ENCODE data around the gene GARIN5A.

The GARIN5A gene

DNA sequence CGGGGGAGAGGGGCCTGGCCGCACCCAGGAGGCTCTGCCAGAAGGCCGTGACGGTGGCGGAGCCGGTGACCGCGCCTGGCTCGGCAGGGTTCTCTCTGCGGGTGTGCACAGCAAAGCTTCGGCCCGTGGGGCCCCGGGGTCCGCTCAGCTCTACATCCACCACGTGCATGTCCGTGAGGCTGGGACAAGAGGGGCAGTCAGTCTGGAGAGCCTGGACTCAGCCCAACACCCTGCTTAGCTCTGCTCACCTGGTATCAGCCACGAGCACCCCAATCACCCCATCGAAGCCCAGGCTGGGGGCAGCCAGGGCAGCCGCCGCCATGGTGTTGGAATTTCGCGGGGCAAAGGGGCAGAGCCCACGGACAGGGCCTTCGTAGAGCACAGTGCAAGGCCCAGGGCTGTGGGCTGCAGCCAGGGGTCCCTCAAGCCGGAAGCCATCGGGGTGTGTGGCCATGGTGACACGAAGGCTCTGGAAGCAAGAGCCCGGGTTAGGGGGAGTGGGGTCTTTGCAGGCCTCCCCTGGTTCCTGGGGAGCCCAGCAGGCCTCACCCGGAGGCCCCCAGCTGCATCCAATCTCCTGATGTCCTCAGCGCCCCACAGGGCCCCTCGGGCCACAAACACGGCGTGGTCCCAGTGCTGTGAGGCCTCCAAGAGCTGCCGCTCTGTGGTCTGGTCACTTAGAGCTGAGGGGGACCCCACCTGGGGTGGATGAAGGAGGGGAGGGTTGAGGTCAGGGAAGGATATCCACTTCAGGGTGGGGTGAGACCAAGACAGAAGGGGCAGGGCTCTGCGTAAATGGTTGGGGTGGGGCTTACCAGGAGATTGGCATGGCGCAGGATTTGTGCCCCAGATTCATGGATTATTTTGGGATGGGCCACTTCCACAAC, 35.7 kb upstream of the GARIN5A start:
- Mint-ChIP-seq H3K27ac (peak overlapping the region; percentile 96), H3K36me3 (peaks cover 52% of the 10 kb centered on the region), H3K4me1 (peaks cover 41% of the 10 kb centered on the region), H3K9me3 (no peaks in the 10 kb centered on the region), H3K4me3 (peak overlapping the region; percentile 83)
- DNase-seq (ENCODE audit: low spot score in 2 of 2), result no peak
- no peak for ATAC-seq

DNA sequence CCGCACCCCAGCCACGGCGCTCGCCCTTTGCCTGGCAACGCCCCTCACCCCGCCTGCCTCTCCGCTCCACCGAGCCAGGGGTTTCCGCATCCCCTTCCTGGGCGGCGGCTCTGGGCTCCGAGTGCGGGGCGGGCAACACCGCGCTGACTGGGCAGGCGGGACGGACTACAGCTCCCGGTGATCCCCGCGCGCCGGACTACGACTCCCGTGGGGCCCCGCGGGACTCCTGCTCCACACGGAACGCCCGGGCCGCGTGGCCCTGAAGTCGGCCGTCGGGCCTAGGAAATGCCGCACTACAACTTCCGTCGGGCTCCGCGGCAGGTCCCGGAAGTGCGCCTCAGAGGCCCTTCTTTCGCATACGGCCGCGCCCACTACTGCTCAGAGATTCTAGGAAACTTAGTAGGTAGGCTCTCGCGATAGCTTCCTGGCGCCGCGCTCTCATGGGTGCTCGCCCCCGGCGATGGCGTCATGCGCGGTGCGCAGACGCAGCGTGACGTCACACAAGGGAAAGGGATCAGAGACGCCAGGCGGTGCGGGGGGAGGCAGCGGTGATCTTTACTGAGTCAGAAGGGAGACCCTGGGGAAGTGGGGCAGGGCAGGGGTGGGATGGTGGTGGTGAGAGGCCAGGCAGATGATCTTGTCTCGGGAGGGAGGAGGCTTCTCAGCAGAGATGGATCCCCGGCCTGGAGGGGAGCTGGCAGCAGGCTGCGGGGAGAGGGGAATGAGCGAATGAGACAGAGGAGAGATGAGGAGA, 34.6 kb upstream of the GARIN5A start, which contains the start of gene JOSD2:
JOSD2 (minus strand) TSS at position 123 of the 754 bp plus-strand sequence. CDS start 760 bp downstream, outside the sequence.
- Mint-ChIP-seq H3K9me3 (no peaks in the 10 kb centered on the region), H3K4me3 (peak within 1 kb of the TSS; percentile 83), H3K27ac (peak within 1 kb of the TSS; percentile 96), H3K4me1 (peaks cover 47% of the 10 kb centered on the region), H3K36me3 (peaks cover 60% of the 10 kb centered on the region)
- DNase-seq (ENCODE audit: low spot score in 2 of 2) (peak; percentile 90 to 96), ATAC-seq (peak; percentile 92)

DNA sequence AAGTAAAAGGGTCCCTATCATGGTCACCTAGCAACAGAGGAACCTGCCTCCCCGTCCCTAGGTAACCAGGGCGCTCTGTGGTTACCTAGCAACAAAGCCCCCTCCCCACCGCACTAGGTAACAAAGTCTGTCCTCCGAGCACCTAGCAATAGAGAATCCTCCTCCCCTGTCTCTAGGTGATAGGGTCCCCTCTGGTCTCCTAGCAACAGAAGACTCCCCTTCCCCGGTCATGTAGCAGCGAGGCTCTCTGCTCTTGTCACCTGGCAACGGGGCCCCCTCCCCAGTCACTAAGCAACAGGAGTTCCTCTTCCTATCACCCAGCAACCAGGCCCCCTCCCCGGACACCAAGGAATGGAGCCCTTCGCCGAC, 34.0 kb upstream of the GARIN5A start:
- DNase-seq (ENCODE audit: low spot score in 2 of 2) (no peak), ATAC-seq (no peak)
- peaks cover 47% of the 10 kb centered on the region for H3K4me1 Mint-ChIP-seq
- peaks cover 60% of the 10 kb centered on the region for H3K36me3 Mint-ChIP-seq
- peak overlapping the region; percentile 96 for H3K27ac Mint-ChIP-seq
- H3K4me3 Mint-ChIP-seq, result peak overlapping the region; percentile 83
- no peaks in the 10 kb centered on the region for H3K9me3 Mint-ChIP-seq

DNA sequence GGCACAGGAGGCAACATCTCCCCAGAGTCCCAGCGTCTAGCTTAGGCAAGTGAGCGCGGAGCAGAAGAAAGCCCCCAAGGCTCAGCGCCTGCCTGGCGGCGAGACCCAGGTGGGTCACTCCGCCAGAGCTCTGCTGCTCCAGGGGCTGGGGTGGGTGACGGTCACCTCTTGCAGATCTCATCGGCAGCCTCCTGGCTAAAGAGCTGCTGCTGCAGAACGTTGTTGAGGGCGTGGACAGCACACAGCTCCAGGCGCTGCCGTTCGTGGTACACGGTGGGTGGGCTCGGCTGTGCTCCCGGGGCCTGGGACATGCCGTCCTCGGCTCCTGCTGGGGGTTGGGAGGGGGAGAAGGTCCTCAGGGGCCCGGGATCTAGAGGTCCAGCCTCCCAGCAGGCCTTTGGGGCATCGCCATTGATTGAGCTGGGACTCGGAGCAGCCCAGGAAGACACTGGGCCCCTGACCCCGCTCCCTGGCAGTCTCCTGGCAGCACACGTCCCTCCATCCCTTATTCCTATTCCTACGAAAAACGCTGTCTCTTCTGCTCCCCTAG, 33.5 kb upstream of the GARIN5A start:
- H3K36me3 Mint-ChIP-seq, result peaks cover 60% of the 10 kb centered on the region
- H3K4me1 Mint-ChIP-seq, result peaks cover 47% of the 10 kb centered on the region
- DNase-seq (ENCODE audit: low spot score in 2 of 2) (no peak), ATAC-seq (no peak)
- peak overlapping the region; percentile 96 for H3K27ac Mint-ChIP-seq
- no peaks in the 10 kb centered on the region for H3K9me3 Mint-ChIP-seq
- H3K4me3 Mint-ChIP-seq, result peak overlapping the region; percentile 83

DNA sequence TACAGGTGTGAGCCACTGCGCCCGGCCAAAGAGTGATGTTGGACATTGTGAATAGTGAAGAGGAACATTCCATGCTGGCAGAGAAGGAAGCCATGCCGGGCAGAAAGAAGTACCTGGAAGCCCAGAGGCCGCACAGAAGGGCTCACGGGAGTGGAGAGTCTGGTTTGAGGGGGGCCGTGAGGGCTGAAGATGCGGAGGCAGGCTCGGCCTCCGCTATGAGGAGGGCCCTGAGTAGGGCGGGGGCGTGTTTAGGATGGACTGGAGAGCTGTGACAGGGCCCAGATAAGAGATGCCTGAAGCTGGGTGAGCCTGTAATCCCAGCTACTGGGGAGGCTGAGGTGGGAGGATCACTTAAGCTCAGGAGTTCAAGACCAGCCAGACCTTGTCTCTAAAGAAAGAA, 32.7 kb upstream of the GARIN5A start:
- Mint-ChIP-seq H3K27ac (no peak overlapping the region), H3K4me3 (peak overlapping the region; percentile 83), H3K4me1 (peaks cover 47% of the 10 kb centered on the region), H3K36me3 (peaks cover 57% of the 10 kb centered on the region), H3K9me3 (no peaks in the 10 kb centered on the region)
- no peak for ATAC-seq
- no peak for DNase-seq (ENCODE audit: low spot score in 2 of 2)

DNA sequence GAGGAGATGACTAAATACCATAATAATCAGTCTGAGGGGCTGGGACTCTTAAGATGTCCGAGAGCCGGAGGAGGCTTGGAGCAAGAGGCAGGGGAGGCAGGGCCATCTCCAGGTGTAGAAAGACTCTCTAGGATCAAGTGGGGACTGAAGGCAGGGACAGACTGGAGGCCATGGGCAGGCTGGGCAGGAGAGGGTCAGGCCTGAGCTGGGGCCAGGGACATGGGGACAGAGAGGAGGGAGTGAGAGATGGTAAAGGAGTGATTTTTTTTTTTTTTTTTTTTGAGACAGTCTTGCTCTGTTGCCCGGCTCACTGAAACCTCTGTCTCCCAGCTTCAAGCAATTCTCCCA, 32.2 kb upstream of the GARIN5A start:
- no peaks in the 10 kb centered on the region for H3K9me3 Mint-ChIP-seq
- peaks cover 47% of the 10 kb centered on the region for H3K4me1 Mint-ChIP-seq
- H3K4me3 Mint-ChIP-seq, result peak overlapping the region; percentile 83
- peaks cover 56% of the 10 kb centered on the region for H3K36me3 Mint-ChIP-seq
- H3K27ac Mint-ChIP-seq, result peak overlapping the region; percentile 63
- DNase-seq (ENCODE audit: low spot score in 2 of 2) (no peak), ATAC-seq (no peak)

DNA sequence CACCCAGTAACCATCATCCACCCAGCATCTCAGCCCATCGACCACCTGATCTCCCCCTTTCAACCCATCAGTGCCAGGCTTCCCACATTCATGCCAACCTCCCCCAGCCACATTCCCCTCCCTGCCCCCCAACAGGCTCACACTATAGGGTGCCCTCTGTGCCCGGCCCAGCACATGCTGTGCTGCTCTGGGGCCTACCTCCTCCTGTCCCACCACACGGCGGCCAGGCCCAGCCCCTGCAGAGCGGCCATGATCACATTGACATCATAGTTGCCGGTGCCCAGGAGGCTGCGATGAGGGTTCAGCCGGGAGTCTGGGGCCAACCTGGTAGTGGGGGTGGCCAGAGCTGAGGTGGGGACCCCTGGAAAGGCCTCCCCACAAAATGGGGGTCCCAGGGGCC, 30.7 kb upstream of the GARIN5A start:
- peaks cover 42% of the 10 kb centered on the region for H3K4me1 Mint-ChIP-seq
- ATAC-seq (no peak), DNase-seq (ENCODE audit: low spot score in 2 of 2) (no peak)
- no peak overlapping the region for H3K4me3 Mint-ChIP-seq
- peaks cover 46% of the 10 kb centered on the region for H3K36me3 Mint-ChIP-seq
- H3K27ac Mint-ChIP-seq, result peak overlapping the region; percentile 63
- H3K9me3 Mint-ChIP-seq, result no peaks in the 10 kb centered on the region

DNA sequence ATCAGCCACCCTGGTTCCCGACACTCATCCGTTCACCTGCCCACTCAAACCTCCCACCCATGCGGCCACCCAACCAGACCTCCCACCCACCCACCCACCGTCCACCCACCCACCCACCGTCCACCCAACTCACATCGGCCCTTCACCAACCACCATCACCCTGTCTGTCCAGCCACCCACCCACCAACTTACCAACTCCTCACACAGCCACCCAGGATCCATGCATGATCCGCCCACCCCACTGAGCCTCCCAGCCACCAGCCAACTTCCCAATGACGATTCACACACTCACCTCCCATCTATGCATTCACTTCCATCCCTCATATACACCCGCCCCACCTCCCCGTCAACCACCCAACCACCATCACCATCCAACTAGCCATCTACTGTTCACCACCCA, 30.1 kb upstream of the GARIN5A start:
- no peak for ATAC-seq
- Mint-ChIP-seq H3K4me1 (peaks cover 38% of the 10 kb centered on the region), H3K9me3 (no peaks in the 10 kb centered on the region)

DNA sequence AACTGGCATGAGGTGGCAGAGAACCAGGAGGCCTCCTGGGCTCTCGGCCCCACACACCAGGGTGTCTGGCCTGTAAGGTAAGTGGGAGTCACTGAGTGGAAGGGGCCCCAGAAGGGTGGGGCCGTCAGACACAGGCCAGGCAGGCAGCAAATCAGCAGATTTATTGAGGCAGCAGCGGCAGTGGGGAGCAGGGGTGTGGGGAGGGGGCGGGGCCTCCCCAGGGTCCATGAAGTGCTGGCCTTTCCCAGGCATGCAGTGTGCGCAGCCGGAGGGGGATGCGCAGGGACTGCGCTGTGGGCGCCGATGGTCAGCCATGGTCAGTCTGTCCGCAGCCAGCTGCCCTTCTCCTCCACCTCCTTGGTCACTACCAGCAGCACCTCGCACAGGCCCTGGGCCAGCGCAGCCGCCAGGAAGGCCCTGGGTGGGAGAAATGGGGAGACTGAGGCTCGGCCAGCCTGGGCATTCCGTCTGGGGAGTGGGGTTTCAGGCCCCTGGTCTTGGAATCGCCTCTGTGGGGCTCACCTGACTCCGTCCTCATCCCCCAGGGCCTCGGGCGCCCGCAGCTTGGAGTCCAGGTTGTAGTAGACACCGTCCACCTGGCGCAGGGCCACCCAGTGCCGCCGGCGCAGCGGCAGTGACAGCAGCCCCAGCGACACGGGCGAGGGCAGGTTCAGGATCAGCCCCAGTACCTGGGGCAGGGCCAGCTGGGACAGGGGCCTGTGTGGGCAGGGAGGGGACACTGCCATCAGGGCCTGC, 29.4 kb upstream of the GARIN5A start:
- Mint-ChIP-seq H3K4me1 (peaks cover 32% of the 10 kb centered on the region), H3K27ac (no peak overlapping the region), H3K4me3 (no peak overlapping the region), H3K9me3 (no peaks in the 10 kb centered on the region), H3K36me3 (peaks cover 36% of the 10 kb centered on the region)
- no peak for ATAC-seq
- DNase-seq (ENCODE audit: low spot score in 2 of 2), result no peak

More for the DNA sequence above, 30.1 kb upstream of the GARIN5A start:
- no peak for DNase-seq (ENCODE audit: low spot score in 2 of 2)
- H3K27ac Mint-ChIP-seq, result no peak overlapping the region
- peaks cover 43% of the 10 kb centered on the region for H3K36me3 Mint-ChIP-seq
- no peak overlapping the region for H3K4me3 Mint-ChIP-seq

DNA sequence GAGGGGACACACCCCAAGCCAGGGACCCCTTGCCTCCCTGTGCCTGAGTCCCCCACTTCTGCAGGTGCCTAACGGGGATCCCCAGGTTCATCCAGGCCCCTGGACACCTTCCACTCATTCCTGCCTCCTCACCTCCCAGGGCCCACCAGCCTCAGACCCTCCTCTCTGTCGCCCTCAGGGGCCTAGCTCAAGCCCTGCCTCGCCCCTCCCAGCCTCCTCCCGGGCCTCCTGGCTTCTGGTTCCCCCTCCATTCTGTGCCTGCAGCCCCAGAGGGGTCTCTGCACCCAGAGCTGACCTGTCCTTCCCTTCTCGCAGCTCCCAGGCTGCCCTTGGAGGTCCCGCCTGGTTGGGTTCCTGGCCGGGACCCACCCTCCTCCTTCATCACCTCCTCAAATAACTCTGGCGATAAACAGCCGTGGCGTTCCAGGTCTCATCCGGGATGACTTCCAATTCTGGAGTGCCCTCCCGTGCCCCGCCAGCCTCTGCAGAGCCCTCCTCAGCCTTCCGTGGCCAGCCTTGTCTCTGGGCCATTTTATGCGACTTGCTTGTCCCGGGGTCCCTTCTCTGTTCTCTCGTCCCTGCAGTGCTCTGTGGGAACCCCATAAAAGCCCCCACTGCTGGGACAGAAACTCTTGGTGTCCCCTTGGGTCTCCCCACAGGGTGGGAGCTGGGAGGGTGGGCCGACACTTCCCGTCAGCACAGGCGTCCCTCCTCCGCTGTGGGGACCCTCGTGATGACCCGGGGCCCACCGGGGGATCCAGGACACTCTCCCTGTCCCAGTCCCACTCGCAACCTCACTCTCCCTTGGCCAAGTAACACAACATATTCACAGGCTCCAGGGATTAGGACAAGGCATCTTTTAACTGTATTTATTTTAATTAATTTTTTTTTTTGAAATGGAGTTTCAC, 25.2 kb upstream of the GARIN5A start:
- Mint-ChIP-seq H3K9me3 (no peaks in the 10 kb centered on the region), H3K36me3 (peaks cover 3% of the 10 kb centered on the region), H3K4me1 (peaks cover 1% of the 10 kb centered on the region), H3K27ac (peak overlapping the region; percentile 41), H3K4me3 (no peak overlapping the region)
- DNase-seq (ENCODE audit: low spot score in 2 of 2) (no peak), ATAC-seq (no peak)

DNA sequence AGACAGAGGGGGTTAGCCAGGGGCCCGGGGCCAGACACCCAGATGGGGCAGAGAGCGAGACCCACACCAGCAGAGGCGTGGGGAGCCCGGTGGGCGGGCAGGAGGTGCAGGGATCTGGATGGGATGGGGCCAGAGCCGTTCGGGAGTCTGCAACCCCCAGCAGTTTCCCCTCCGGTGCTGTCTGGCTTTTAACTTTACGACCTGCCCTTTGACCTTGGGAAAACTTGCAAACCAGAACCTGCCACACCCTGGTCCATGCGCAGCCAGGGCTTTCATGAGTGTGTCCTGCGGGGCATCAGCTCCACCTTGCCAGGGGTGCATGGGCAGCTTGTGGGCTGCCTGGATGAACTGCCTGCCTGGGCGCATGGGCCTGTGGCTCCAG, 24.5 kb upstream of the GARIN5A start:
- DNase-seq (ENCODE audit: low spot score in 2 of 2) (no peak), ATAC-seq (peak; percentile 9)
- H3K27ac Mint-ChIP-seq, result no peak overlapping the region
- no peaks in the 10 kb centered on the region for H3K9me3 Mint-ChIP-seq
- H3K36me3 Mint-ChIP-seq, result no peaks in the 10 kb centered on the region
- no peak overlapping the region for H3K4me3 Mint-ChIP-seq
- no peaks in the 10 kb centered on the region for H3K4me1 Mint-ChIP-seq

DNA sequence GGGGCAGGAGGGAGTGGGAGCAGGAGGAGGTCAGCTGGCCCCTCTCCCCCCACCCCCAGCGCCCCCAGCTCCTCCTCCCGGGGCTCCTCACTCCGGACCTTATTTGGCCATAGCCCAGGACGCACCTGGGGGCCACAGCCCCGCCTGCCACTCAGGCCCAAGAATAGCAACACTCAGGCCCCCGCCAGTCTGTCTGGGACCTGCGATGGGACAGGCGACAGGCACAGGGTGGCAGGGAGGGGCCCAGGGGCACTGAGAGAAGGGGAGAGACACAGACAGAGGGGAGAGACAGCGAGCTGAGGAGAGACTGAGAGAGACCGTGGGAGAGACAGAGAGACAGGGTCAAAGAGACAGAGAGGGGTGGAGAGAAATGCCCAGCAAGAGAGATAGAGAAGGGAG, 24.1 kb upstream of the GARIN5A start:
- Mint-ChIP-seq H3K9me3 (no peaks in the 10 kb centered on the region), H3K4me3 (no peak overlapping the region), H3K4me1 (no peaks in the 10 kb centered on the region), H3K27ac (no peak overlapping the region), H3K36me3 (no peaks in the 10 kb centered on the region)
- peak; percentile 47 for ATAC-seq
- no peak for DNase-seq (ENCODE audit: low spot score in 2 of 2)

DNA sequence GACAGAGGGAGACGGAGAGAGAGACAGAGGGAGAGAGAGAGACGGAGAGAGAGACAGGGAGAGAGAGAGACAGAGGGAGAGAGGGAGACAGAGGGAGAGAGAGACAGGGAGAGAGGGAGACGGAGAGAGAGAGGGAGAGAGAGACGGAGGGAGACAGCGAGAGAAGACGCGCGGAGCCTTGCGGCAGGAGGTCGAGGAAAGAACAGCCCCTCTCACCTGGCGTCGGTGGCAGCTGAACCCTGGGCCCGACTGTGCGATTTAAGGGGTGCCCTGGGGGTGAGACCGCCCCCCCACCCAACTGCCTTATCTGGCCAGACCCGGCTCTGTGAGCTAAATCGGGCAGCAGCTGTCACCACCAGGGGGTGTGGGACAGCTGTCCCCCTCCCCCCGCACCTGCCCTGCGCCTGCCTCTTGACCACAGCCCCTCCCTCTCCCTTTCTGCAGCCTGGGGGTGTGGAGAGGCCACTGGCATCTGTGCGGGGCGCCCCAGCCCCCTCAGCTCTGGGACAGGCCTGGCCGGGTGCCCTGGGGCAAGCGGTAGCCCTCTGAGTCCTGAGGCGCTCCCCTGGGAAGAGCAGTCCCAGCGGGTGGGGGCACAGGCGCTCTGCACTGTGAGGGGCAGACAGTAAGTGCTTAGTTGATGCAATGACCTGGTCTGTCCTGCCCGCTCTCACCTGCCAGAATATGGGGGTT, 23.6 kb upstream of the GARIN5A start:
- peak; percentile 60 for ATAC-seq
- Mint-ChIP-seq H3K4me3 (no peak overlapping the region), H3K27ac (no peak overlapping the region), H3K9me3 (no peaks in the 10 kb centered on the region), H3K36me3 (no peaks in the 10 kb centered on the region), H3K4me1 (no peaks in the 10 kb centered on the region)
- DNase-seq (ENCODE audit: low spot score in 2 of 2), result no peak

All from stimulated activated effector memory CD8-positive, alpha-beta T cell treated with anti-CD3 and anti-CD28 coated beads, Interleukin-12 subunit alpha, Interleukin-12 subunit beta, amount 100 ng/mL, for 72 hours (primary cell).